SK-N-DZ (cell line): ENCODE results near the gene MSANTD1. TPM values are rescaled to one million over a fixed set of nuclear protein-coding genes. Genes with fewer than 3 reads are reported as not detected.
A peak's percentile ranks its signal among the peaks of the same experiment; 100 is the strongest.

Source experiments
- DNase-seq: peaks from one replicate; pipeline ENCODE4 v3.0.0-alpha.2; 2015; ENCODE audit warnings: low spot score
- polyA plus RNA-seq, 2 experiments: library from polyadenylated mRNA; depleted of rRNA; stranded (reverse); fragments of >200 nt; gene quantifications; 2 replicates each; pipeline ENCODE4 v1.2.3, GENCODE V29; 2014

Gene MSANTD1
- 0.14 and 0.42 TPM in 2 replicates for polyA plus RNA-seq (2014; cell fraction: cytosol; rRNA removed)
- polyA plus RNA-seq (2014; cell fraction: nucleus; rRNA removed), result 0.55 and 0.96 TPM in 2 replicates

DNA sequence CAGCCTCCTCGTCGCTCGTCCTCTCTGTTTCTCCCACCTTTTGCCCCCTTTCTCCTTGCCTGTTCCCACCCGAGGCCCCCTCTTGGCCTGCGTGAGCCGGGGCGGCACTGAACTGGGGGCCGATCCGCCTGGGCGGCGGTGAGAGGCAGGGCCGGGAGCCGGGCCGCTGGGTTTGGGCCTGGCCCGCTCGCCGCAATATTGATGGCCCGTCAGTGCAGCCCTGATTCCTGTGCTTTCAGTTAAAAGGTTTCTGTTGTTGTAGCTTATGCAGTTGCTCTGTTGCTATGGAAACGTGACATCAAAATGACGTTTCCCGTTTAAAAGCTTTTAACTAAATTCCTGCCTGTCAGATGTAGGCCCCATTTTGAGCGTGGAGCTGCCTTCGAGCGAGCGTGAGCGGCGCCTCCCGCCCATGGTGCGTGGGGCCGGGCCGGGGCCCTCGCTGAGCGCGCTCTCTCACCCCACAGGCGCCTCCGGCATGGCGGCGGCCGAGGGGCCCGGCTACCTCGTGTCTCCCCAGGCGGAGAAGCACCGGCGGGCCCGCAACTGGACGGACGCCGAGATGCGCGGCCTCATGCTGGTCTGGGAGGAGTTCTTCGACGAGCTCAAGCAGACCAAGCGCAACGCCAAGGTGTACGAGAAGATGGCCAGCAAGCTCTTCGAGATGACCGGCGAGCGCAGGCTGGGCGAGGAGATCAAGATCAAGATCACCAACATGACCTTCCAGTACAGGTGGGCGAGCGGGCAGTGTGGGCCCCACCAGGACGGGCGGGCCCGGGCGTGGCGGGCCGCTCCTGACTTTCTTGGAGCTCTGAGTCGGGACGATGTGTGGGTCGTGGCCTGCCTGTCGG is at the start of gene MSANTD1:
Gene MSANTD1 (plus strand): TSS at position 349 of the 851 bp plus-strand sequence. CDS start 64 bp downstream, at position 413.
- peak; percentile 51 for DNase-seq

DNA sequence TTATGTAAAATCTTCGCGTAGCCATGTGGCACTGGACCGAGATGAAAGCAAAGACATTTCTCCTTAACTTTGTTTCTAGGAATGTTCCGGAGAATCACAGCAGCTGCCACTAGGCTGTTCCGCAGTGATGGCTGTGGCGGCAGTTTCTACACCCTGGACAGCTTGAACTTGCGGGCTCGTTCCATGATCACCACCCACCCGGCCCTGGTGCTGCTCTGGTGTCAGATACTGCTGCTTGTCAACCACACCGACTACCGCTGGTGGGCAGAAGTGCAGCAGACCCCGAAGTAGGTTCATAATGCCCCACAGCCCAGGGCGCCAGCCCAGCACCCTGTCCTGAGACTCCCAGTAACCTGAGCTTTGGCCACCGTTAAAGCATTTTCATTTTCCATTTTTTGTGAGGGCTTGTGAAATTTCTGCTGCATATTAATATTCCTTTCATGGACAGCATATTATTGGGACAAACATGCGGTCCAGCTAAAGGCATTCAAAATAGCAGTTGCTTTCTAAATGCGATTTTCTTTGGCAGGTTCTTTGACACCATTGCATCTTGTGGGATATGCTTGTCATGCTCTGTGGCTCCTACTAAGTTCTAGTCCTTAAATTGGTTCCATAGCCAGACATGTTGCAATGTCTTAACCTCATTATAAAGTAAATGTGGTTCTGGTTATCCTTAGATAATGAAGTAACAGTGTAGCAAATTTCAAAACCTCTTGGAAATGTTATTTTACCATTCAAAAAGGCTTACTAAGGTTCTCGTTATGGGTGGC is 49.1 kb upstream of the MSANTD1 start:
- DNase-seq, result no peak

DNA sequence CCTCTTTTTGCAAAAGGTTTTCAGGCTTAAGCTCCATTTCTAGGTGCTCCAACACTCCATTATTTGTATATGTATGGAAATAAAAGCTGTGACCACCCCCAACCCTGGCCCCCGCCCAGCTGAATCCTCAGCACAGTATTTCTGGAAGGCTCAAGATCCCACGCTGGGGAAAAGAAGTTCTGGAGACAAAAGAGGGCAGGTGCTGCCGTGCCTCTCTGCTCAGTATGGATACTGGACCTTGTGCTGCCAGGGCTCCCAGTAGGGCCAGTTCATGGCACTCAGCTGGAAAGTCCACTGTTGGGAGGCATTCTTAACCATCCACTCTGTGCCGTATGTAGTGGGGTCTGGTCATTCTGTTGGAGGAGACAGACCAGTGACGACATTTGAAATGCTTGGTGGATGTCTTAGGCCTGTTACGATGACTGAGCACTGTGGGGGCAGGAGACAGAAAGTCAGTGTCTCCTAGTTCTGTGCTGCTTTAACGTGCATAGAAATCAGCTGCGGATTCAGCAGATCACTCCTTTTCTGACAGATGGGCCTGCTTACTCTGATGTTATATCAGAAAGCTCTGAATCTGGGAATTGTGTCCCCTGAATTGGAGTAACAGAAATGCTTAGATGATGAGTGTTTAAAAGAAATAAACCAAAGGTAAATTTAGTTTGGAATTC is 48.4 kb upstream of the MSANTD1 start:
- DNase-seq, result no peak

DNA sequence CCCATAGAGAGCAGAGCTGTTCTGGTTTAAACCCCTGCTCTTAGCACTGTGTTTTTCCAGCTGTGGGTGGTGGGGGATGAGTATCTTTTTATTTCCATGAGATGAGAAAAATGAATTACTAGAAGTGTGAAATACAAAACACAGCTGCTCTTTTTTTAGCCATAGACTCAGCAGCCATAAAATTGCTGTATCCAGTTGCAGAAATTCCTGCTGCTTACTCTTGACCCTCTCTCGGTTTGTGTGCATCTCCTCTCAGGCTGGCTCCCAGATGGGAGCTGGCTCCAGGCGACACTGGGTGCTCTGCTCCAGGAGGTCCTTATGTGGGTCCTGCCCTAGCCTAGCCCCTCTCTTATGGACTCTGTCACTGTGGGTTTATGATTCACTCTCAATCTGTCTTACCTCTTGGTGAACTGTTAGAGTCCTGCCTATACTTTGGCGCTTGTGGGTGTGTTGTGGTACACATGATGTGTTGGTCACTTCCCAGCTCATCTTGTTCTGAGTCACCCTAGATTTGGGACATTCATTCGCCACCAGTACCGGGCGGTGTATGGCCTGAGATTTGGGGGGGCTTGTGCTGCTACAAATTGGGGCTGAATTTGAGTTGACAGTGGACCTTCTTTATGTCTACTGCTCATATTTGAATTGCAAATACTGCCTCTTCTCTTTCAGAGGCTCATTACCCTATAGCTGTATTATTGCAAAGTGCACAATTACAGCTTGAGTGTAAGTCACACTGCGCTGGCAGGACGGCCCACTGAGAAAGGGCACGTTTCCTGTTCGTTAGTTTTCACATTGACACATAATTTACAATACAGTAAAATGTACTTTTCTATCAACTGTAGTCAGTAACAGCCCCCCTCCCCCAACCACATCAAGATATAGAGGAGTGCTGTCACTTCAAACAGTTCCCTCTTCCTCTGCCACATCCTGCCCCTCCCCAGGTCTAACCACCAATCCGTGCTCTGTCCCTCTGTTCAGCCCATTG is 46.9 kb upstream of the MSANTD1 start:
- no peak for DNase-seq

DNA sequence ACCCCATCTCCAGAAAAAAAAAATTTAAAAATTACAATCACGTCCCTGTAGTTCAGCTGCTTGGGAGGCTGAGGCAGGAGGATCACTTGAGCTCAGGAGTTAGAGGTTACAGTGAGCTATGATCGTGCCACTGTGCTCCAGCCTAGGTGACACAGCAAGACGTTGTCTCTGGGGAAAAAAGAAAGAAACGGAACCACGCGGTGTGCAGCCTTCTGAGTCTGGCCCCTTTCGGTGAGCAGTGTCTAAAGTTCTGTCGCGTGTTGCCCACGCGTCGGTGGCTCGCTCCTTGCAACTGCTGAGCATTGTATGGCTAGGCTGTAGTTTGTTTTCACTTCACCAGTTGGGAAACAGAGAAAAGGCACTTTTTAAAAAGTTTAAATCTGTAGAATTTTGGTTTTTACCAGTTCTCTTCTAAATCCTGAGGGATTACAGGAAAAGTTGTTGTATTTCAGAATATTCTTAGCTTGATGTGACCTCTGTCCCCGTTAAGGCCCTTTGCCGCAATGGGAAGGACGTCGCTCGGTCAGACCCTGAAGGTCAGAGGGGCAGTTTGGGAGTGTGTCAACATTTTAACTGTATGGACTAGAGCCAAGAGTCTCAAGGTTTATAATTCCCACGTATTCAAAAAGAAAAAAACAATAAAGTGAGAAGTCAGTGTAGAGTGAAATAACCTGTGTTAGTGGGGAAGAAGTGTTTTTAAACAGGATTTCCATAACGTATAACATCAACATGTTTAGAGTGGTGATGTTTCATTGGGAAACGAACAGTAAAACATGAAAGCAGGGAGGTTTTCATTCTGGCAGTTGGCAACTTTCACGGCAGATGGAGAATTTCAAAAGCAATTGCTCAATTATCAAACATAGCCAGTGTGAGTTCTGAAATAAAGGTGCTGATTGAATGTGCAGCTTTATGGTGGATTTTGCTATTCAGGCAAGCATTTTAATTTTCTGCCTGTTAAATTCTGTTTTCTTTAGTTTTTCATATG is 45.8 kb upstream of the MSANTD1 start:
- DNase-seq, result no peak

DNA sequence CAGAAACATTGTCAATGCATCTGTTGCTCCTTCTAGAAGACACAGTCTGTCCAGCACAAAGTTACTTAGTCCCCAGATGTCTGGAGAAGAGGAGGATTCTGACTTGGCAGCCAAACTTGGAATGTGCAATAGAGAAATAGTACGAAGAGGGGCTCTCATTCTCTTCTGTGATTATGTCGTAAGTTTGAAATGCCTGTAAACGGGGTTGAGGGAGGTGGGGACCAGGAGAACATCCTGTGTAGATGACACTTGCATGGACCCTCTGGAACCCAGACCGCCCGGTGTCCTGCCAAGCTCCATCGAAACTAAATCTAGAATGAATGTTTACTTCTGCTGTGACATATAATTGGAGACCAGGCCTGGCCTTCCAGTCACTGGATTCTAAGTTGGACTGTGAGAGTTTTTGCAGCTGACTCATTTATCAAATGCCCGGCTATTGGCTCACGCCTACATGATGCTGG is 45.0 kb upstream of the MSANTD1 start:
- no peak for DNase-seq

DNA sequence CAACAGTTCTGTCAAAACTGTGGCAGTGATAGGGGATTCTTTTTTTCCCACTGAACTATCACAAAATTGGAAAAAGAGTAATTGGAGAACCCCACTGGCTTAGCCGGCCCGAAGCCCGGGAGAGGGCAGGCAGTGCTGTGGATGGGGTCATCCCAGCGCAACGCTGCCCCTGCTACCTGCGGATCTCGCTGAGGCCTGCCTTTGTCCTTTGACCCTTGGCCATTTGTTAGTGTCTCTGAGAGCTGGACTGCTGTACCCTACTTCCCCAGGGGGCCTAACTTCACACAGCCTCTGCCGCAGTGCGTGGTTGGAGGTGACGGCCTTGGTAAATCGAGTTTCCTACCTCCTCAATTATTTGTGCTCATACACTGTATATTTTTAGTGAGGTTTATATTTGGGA is 43.0 kb upstream of the MSANTD1 start:
- no peak for DNase-seq

DNA sequence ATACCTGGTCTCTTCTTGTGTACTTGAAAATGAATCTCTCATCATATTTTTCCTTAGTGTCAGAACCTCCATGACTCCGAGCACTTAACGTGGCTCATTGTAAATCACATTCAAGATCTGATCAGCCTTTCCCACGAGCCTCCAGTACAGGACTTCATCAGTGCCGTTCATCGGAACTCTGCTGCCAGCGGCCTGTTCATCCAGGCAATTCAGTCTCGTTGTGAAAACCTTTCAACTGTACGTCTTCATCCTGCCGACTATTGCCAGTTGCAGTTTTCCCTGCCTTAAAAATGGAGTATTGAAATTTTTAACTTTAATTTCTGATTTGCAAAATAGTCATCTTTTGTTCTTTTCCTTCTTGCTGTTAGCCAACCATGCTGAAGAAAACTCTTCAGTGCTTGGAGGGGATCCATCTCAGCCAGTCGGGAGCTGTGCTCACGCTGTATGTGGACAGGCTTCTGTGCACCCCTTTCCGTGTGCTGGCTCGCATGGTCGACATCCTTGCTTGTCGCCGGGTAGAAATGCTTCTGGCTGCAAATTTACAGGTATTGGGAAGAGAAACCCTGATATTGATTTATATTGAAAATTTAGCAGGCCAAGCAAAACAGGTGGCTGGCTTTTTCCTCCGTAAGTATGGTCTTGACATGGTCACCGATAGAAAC is 42.4 kb upstream of the MSANTD1 start:
- no peak for DNase-seq

DNA sequence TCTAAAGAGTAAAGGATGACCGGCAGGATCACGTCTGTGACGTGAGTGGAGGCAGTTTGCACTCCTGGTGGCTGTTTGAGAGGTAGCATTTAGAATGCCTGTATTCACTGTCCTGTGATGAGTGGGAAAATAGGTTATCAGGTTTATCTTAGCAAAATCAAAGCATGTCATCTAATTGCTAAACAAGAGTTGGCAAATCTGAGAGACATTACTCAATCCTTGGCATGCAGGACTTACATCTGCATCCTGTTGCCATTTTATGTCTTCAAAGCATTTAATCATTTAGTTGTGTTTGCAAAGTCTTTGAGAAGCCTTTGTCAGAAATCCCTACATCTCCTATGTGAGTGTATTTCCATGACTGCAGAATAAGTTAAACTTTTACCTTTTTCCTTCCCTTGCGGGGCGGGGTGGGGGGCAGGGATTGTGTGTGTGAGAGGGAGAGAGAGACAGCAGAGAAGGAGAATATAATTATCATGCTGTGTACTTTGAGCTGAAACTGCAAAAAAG is 41.4 kb upstream of the MSANTD1 start:
- DNase-seq, result peak; percentile 8

DNA sequence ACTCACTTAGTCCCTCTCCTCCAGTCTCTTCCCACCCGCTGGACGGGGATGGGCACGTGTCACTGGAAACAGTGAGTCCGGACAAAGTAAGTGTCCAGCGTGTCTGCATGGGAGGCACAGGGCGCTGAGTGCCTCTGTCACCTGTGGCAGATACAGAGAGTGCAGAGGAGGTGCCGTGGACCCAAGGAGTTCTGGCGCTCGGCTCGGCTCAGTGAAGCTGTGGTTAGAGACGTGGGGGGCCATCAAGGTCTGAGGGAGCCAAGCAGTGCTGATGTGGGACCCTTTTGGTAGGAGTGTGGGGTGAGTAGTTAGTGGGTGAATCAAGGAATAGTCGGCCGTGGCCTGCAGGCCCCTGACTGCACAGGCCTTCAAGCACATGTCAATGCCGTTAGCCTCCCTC is 40.1 kb upstream of the MSANTD1 start:
- DNase-seq, result no peak

DNA sequence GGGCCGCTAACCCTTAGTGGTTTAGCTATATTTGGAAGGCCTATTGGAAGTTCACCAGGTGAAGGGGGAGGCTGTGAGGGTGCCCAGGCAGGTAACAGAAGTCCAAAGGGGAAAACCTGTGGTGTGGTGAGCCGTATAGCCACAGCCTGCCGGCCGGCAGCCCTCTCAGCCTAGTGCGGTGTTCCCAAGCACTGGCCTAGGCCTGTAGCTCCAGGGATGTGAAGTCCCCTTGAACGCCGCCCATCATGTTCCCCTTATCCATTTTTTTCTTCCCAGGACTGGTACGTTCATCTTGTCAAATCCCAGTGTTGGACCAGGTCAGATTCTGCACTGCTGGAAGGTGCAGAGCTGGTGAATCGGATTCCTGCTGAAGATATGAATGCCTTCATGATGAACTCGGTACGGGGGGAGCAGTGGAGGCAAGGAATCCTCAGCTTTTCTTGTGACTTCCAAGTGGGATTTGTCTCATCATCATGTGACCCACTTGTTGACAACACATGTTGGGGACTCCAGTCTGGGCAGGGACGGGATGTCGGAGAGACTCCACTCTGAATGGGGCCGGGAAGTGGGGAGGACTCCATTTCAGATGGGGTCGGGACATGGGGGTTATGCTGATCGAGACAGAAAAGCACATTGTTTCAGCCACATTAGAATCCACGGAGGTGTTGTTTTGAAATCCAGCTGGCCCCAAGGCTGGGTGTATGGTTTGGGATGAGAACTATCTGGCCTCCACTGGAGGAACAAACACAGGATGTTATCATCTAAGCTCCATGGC is 39.2 kb upstream of the MSANTD1 start:
- no peak for DNase-seq

DNA sequence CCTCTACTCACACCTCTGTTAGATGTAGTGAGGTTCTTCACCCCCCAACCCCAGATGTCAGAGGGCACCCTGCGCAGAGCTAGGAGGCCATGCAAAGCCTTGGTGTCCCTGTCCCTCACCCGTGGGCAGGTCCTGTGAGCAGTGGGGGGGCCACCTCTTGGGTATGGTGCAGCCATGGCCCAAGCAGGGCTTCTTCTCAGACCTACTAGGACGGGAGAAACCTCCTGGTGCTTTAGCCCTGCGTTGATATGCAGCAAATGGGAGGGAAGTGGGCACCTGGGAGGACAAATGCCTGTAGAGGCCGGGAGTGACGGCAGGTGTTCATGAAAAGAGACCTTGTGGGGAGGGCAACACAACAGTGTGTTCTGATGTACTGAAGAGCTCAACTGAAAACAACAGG is 38.5 kb upstream of the MSANTD1 start:
- DNase-seq, result no peak

DNA sequence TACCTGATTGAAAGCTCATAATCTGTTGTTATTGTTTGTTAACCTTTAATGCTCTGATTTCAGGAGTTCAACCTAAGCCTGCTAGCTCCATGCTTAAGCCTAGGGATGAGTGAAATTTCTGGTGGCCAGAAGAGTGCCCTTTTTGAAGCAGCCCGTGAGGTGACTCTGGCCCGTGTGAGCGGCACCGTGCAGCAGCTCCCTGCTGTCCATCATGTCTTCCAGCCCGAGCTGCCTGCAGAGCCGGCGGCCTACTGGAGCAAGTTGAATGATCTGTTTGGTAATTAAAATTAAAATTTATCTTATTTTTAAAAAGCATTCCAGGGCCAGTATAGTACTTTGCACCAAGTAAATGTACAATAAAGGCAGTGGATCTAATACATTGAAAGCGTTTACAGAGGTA is 37.1 kb upstream of the MSANTD1 start:
- DNase-seq, result no peak

DNA sequence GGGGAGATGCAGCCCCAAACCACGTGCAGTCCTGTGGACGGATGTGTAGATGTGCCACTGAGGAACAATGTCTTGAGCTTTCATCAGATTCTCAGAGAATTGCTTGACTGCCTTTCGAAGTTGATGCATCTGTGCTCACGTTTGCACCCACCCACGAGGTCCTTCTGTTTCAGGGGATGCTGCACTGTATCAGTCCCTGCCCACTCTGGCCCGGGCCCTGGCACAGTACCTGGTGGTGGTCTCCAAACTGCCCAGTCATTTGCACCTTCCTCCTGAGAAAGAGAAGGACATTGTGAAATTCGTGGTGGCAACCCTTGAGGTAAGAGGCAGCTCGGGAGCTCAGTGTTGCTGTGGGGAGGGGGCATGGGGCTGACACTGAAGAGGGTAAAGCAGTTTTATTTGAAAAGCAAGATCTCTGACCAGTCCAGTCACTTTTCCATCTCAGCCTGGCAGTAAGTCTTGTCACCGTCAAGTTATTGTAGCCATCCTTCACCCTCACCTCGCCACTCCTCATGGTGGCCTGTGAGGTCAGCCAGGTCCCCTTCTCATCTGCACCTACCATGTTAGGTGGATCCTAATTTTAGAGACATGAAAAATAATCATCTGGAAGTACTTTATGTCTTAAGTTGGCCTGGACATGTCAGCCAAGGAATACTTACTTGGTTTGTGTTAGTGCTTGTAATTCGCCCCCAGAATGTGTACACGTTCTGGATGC is 36.4 kb upstream of the MSANTD1 start:
- no peak for DNase-seq

DNA sequence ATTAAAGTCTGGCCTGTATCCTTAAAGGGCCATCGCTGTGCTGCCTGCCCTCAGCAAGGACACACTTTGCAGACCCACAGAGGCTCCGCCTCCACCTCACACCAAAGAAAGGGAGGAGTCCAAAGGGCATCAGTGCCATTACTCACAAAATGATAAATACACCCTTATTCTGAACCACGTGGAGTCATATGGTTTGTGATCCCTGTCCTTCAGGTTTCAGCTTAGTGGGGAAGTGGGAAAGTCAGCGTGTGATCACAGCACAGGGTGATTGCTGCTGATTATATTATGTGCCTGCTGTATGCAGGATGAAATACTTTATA is 35.9 kb upstream of the MSANTD1 start:
- no peak for DNase-seq

DNA sequence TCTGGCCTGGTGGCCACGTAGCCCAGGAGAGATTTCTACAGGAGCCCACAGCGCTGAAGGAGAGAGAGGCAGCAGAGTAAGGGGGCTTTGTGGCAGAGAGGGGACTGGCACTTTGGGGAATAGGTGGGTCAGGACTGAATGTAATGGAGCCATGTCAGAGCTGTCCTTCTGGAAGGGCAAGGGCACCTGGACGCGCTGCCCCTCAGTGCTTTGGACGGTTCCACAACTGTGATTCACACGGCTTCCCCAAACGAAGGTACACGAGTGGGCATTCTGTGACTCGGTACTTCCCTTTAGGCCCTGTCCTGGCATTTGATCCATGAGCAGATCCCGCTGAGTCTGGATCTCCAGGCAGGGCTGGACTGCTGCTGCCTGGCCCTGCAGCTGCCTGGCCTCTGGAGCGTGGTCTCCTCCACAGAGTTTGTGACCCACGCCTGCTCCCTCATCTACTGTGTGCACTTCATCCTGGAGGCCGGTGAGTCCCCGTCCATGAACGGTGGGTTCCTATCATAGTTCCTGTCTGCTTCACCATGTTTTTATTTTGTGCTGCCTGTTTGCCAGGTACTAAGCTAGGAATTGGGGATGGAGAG is 35.2 kb upstream of the MSANTD1 start:
- no peak for DNase-seq

DNA sequence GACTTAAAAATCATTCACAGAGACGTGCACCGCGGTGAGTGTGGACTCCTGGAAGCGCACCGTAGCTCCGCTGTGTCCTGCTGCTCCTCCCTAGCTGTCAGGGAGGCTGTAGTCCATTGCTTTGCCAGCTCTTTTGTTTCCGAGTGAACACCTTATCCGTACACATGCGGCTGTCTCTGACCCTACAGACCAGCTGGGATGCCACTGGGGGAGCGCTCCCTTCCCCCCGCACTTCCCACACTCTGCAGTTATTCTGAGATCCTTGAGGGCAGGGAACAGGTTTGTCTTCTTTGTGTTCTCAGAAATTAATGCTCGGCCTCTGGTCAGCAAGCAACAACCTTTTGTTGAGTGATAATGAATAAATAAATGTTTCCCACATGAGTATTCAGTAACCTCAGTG is 33.7 kb upstream of the MSANTD1 start:
- DNase-seq, result no peak
